IMR-90 (cell line): Measurements from ENCODE around the gene FAM111A. TPM values are rescaled to one million over a fixed set of nuclear protein-coding genes. Genes with fewer than 3 reads are reported as not detected.

Experiments used
- ATAC-seq: fragments of 200-7000 bp; cut with Tn5 transposase; 2 replicates; pipeline ENCODE4 v1.9.1; 2020; ENCODE audit warnings: low read depth, mild to moderate bottlenecking, moderate library complexity
- BruUV-seq: library from RNA; stranded (reverse); fragments of 400-500 nt; replicated peaks from 2 replicates; lab custom pipeline; 2021; lab: Mats Ljungman, UMichigan
- CTCF ChIA-PET: fragments of 300-600 bp; formaldehyde crosslinking; extraction: SDS; loops from one replicate; lab custom pipeline; 2021; ENCODE audit warnings: antibody characterized with exemption; lab: Yijun Ruan, JAX
- POLR2A ChIA-PET: fragments of 300-600 bp; sonication (Branson Sonifier 250); formaldehyde crosslinking; loops from one replicate; lab custom pipeline; 2022; ENCODE audit warnings: antibody characterized with exemption; ENCODE audit not compliant: unreplicated experiment; lab: Charles Lee
- DNase-seq: peaks from one replicate; pipeline ENCODE4 v3.0.0; 2013
- H2AFZ ChIP-seq: replicated peaks from 2 replicates; pipeline ENCODE3; 2013; ENCODE audit warnings: low read length, mild to moderate bottlenecking; ENCODE audit not compliant: poor library complexity
- H2AK5ac ChIP-seq: 2 replicates; pipeline ENCODE4 v1.6.1; 2013; ENCODE audit warnings: low read depth, low read length, inconsistent platforms
- H2AK9ac ChIP-seq: replicated peaks from 2 replicates; pipeline ENCODE3; 2013; ENCODE audit warnings: mild to moderate bottlenecking, low read depth, low read length, moderate library complexity; ENCODE audit not compliant: poor library complexity
- H2BK120ac ChIP-seq: 2 replicates; pipeline ENCODE4 v1.6.1; 2013; ENCODE audit warnings: low read depth, low read length, inconsistent platforms
- H2BK15ac ChIP-seq: 3 replicates; pipeline ENCODE4 v1.6.1; 2013; ENCODE audit warnings: low read depth, low read length, inconsistent platforms
- H2BK20ac ChIP-seq: 2 replicates; pipeline ENCODE4 v1.6.1; 2013; ENCODE audit warnings: low read depth, mild to moderate bottlenecking, inconsistent platforms, low read length, moderate library complexity
- H2BK5ac ChIP-seq: 2 replicates; pipeline ENCODE4 v1.6.1; 2013; ENCODE audit warnings: mild to moderate bottlenecking, low read depth, low read length, inconsistent platforms; ENCODE audit not compliant: poor library complexity, severe bottlenecking
- H3K14ac ChIP-seq: replicated peaks from 2 replicates; pipeline ENCODE4 v1.6.1; 2013; ENCODE audit warnings: low read depth, low read length, inconsistent platforms
- H3K18ac ChIP-seq: 2 replicates; pipeline ENCODE4 v1.6.1; 2013; ENCODE audit warnings: low read depth, low read length, control low read depth
- H3K23ac ChIP-seq: 2 replicates; pipeline ENCODE4 v1.6.1; 2013; ENCODE audit warnings: low read depth, low read length, inconsistent platforms
- H3K27ac ChIP-seq: 2 replicates; pipeline ENCODE4 v1.5.1; 2013; ENCODE audit warnings: mild to moderate bottlenecking, control low read depth, low read length; ENCODE audit not compliant: insufficient read depth
- H3K27me3 ChIP-seq: 2 replicates; pipeline ENCODE4 v1.6.1; 2013; ENCODE audit warnings: low read length; ENCODE audit not compliant: control insufficient read depth, insufficient read depth
- H3K36me3 ChIP-seq: 2 replicates; pipeline ENCODE4 v1.6.1; 2013; ENCODE audit warnings: low read length, mixed read lengths; ENCODE audit not compliant: control insufficient read depth, insufficient read depth
- H3K4ac ChIP-seq: 2 replicates; pipeline ENCODE4 v1.6.1; 2013; ENCODE audit warnings: low read depth, low read length, inconsistent platforms
- H3K4me1 ChIP-seq: 2 replicates; pipeline ENCODE4 v1.6.1; 2013; ENCODE audit warnings: low read length, mixed read lengths; ENCODE audit not compliant: control insufficient read depth, insufficient read depth
- H3K4me2 ChIP-seq: 2 replicates; pipeline ENCODE4 v1.6.1; 2013; ENCODE audit warnings: low read depth, mild to moderate bottlenecking, control low read depth, low read length, moderate library complexity
- H3K4me3 ChIP-seq: 2 replicates; pipeline ENCODE4 v1.5.1; 2013; ENCODE audit warnings: low read depth, mild to moderate bottlenecking, control low read depth, low read length, moderate library complexity; ENCODE audit not compliant: insufficient read depth
- H3K56ac ChIP-seq: 2 replicates; pipeline ENCODE4 v1.6.1; 2013; ENCODE audit warnings: low read length, inconsistent platforms; ENCODE audit not compliant: insufficient read depth; ENCODE audit errors: extremely low read depth
- H3K79me1 ChIP-seq, 2 experiments: 2 replicates each; pipeline ENCODE4 v1.6.1; 2013; ENCODE audit warnings: low read length in 2 of 2, inconsistent platforms in 1 of 2, low read depth in 1 of 2
- H3K9ac ChIP-seq: 2 replicates; pipeline ENCODE4 v1.6.1; 2013; ENCODE audit warnings: low read depth, low read length, control low read depth
- H3K9me1 ChIP-seq: 2 replicates; pipeline ENCODE4 v1.6.1; 2013; ENCODE audit warnings: low read length, inconsistent platforms; ENCODE audit not compliant: insufficient read depth
- H3K9me3 ChIP-seq: 2 replicates; pipeline ENCODE4 v1.6.1; 2013; ENCODE audit warnings: low read length; ENCODE audit not compliant: control insufficient read depth, insufficient read depth
- H4K20me1 ChIP-seq: 2 replicates; pipeline ENCODE4 v1.6.1; 2013; ENCODE audit warnings: low read length, inconsistent platforms; ENCODE audit not compliant: insufficient read depth
- H4K5ac ChIP-seq: 2 replicates; pipeline ENCODE4 v1.6.1; 2013; ENCODE audit warnings: mild to moderate bottlenecking, low read depth, low read length, control low read depth
- H4K8ac ChIP-seq, 2 experiments: 2 replicates each; pipeline ENCODE4 v1.6.1; 2013; ENCODE audit warnings: low read depth in 2 of 2, low read length in 2 of 2, control low read depth in 1 of 2, inconsistent platforms in 1 of 2
- H4K91ac ChIP-seq: 2 replicates; pipeline ENCODE4 v1.6.1; 2013; ENCODE audit warnings: low read depth, low read length, inconsistent platforms; ENCODE audit not compliant: insufficient read depth
- BHLHE40 ChIP-seq: fragments of 150-350 bp; IDR thresholded peaks from 2 replicates; pipeline ENCODE4 v1.6.1; 2016; ENCODE audit warnings: mild to moderate bottlenecking, low read depth, low read length
- CEBPB ChIP-seq: IDR thresholded peaks from 2 replicates; pipeline ENCODE4 v1.6.1; 2012; ENCODE audit warnings: low read depth, low read length, improper control_type of control experiment
- CHD1 ChIP-seq: IDR thresholded peaks from 2 replicates; pipeline ENCODE4 v1.6.1; 2012; ENCODE audit warnings: low read depth, low read length, improper control_type of control experiment
- CTCF ChIP-seq: conservative IDR thresholded peaks from 2 replicates; pipeline ENCODE4 v1.5.1; 2012; ENCODE audit warnings: mild to moderate bottlenecking, low read depth, low read length, improper control_type of control experiment
- ELK1 ChIP-seq: fragments of 150-350 bp; IDR thresholded peaks from 2 replicates; pipeline ENCODE4 v1.6.1; 2016; ENCODE audit warnings: low read depth, mild to moderate bottlenecking, low read length, moderate library complexity, borderline replicate concordance
- FOS ChIP-seq: fragments of 150-350 bp; IDR thresholded peaks from 2 replicates; pipeline ENCODE4 v1.6.1; 2016; ENCODE audit warnings: low read depth, low read length
- MAFK ChIP-seq: IDR thresholded peaks from 2 replicates; pipeline ENCODE4 v1.6.1; 2012; ENCODE audit warnings: low read depth, low read length, improper control_type of control experiment
- MAZ ChIP-seq: IDR thresholded peaks from 2 replicates; pipeline ENCODE4 v1.6.1; 2012; ENCODE audit warnings: low read depth, mild to moderate bottlenecking, low read length, improper control_type of control experiment, moderate library complexity, borderline replicate concordance
- MXI1 ChIP-seq: IDR thresholded peaks from 2 replicates; pipeline ENCODE4 v1.6.1; 2012; ENCODE audit warnings: low read depth, mild to moderate bottlenecking, low read length, moderate library complexity, borderline replicate concordance
- NFE2L2 ChIP-seq: fragments of 150-350 bp; IDR thresholded peaks from 2 replicates; pipeline ENCODE4 v1.6.1; 2016; ENCODE audit warnings: low read depth, mild to moderate bottlenecking, low read length
- POLR2A ChIP-seq: IDR thresholded peaks from 2 replicates; pipeline ENCODE4 v1.6.1; 2012; ENCODE audit warnings: mild to moderate bottlenecking, low read depth, low read length
- RAD21 ChIP-seq: IDR thresholded peaks from 2 replicates; pipeline ENCODE4 v1.6.1; 2012; ENCODE audit warnings: low read length, improper control_type of control experiment
- RCOR1 ChIP-seq: IDR thresholded peaks from 2 replicates; pipeline ENCODE4 v1.6.1; 2012; ENCODE audit warnings: mild to moderate bottlenecking, low read length, improper control_type of control experiment; ENCODE audit not compliant: insufficient replicate concordance
- RFX5 ChIP-seq: IDR thresholded peaks from 2 replicates; pipeline ENCODE4 v1.8.0; 2012; ENCODE audit warnings: low read depth, mild to moderate bottlenecking, low read length, moderate library complexity
- SMC3 ChIP-seq: fragments of 150-350 bp; IDR thresholded peaks from 2 replicates; pipeline ENCODE4 v1.6.1; 2016; ENCODE audit warnings: low read depth, mild to moderate bottlenecking, antibody characterized with exemption, low read length, moderate library complexity
- USF2 ChIP-seq: fragments of 150-350 bp; IDR thresholded peaks from 2 replicates; pipeline ENCODE4 v1.6.1; 2017; ENCODE audit warnings: mild to moderate bottlenecking, antibody characterized with exemption, low read length, low read depth
- WGBS, 2 experiments: methylation state at CpG; one replicate each; pipeline versions ENCODE4 v1.1.5 to v1.1.7; 2013; ENCODE audit warnings: missing lambda C conversion rate in 2 of 2; ENCODE audit not compliant: insufficient read length in 1 of 2; ENCODE audit errors: extremely low coverage in 2 of 2; 5-methylcytosine and 5-hydroxymethylcytosine counted together
- dilution Hi-C: fragments of 300-500 bp; cut with HindIII; formaldehyde crosslinking; loops from one replicate; pipeline ENCODE4 v1.14.3; 2018; ENCODE audit warnings: low sequenced_read_pairs; ENCODE audit not compliant: unreplicated experiment
- in situ Hi-C: fragments of 300-500 bp; cut with MboI; formaldehyde crosslinking; loops from 3 replicates; pipeline ENCODE4 v1.14.3; 2019; ENCODE audit warnings: low sequenced_read_pairs, inconsistent platforms, mixed read lengths
- intact Hi-C: fragments of 100-400 bp; cut with micrococcal nuclease; formaldehyde crosslinking; loops from 2 replicates; pipeline ENCODE4 v1.10.0; 2022
- polyA plus RNA-seq, 3 experiments: library from polyadenylated mRNA; depleted of rRNA; stranded (reverse); fragments of >200 nt; gene quantifications; 2 replicates each; pipeline ENCODE4 v1.2.3, GENCODE V29; 2012; ENCODE audit warnings: low replicate concordance in 1 of 3
- total RNA-seq: library from RNA; depleted of rRNA; stranded (reverse); fragments of >200 nt; gene quantifications from 2 replicates; pipeline ENCODE4 v1.2.3, GENCODE V29; 2012

FAM111A gene
- total and polyA plus RNA-seq, 2 of the 4 experiments (the other 2 are of a cell fraction): 19.9 to 36.4 TPM

GRCh38 chr11:59137190-59137589 is 5.5 kb upstream of the FAM111A start:
- no peak overlapping the region for H3K9ac ChIP-seq
- ChIA-PET CTCF (no interaction called here), POLR2A (no interaction called here)

More at GRCh38 chr11:59137190-59137589, 5.5 kb upstream of the FAM111A start:
- ATAC-seq (no peak), DNase-seq (no peak)
- peaks cover 5% of the 10 kb centered on the region for H3K36me3 ChIP-seq
- no peak overlapping the region for H2BK5ac ChIP-seq
- H3K4me2 ChIP-seq: no peak overlapping the region
- H2AK9ac ChIP-seq: no peak overlapping the region
- H2AK5ac ChIP-seq: no peak overlapping the region
- H3K14ac ChIP-seq: no peak overlapping the region
- H3K4me1 ChIP-seq: no peaks in the 10 kb centered on the region
- H3K56ac ChIP-seq: no peak overlapping the region
- no peak overlapping the region for H4K8ac ChIP-seq
- no peak overlapping the region for H3K23ac ChIP-seq
- no peak overlapping the region for H3K4ac ChIP-seq
- H2BK15ac ChIP-seq: no peak overlapping the region
- H3K9me1 ChIP-seq: no peaks in the 10 kb centered on the region
- H2BK20ac ChIP-seq: no peak overlapping the region
- intact Hi-C loops (loop anchor here (5.0 kb wide), 1 partner anchor 485 kb away; no protein-coding TSS in a partner anchor), dilution Hi-C loops (no loop called here), in situ Hi-C loops (loop anchor here (5.0 kb wide), 1 partner anchor 80 kb away; no protein-coding TSS in a partner anchor)
- H3K4me3 ChIP-seq: no peak overlapping the region
- H3K27me3 ChIP-seq: no peaks in the 10 kb centered on the region
- no peak overlapping the region for H3K27ac ChIP-seq
- H3K79me1 ChIP-seq: peaks cover 0 to 8% of the 10 kb centered on the region in 2 experiments; a peak in 2 of 4 replicates
- no peak overlapping the region for H2BK120ac ChIP-seq
- BruUV-seq: no TSS peak
- H2AFZ ChIP-seq: no peak overlapping the region
- H4K91ac ChIP-seq: no peak overlapping the region
- no peak overlapping the region for H4K5ac ChIP-seq
- no peaks in the 10 kb centered on the region for H3K9me3 ChIP-seq
- 100% methylated on average over 2 of the region's 17 CpGs; no CpG with 5 or more reads in 1 of the 2 experiments for WGBS, 2 experiments
- H4K20me1 ChIP-seq: no peaks in the 10 kb centered on the region
- TF ChIP-seq CTCF: no peak
- TF ChIP-seq RAD21: no peak
- no peak for TF ChIP-seq USF2
- TF ChIP-seq MXI1: no peak
- no peak for TF ChIP-seq NFE2L2
- TF ChIP-seq CHD1: no peak
- no peak for TF ChIP-seq BHLHE40
- no peak for TF ChIP-seq SMC3
- no peak for TF ChIP-seq RFX5
- no peak for TF ChIP-seq ELK1
- no peak for TF ChIP-seq POLR2A
- no peak for TF ChIP-seq MAFK
- TF ChIP-seq MAZ: no peak
- TF ChIP-seq CEBPB: no peak
- no peak for TF ChIP-seq FOS
- no peak for TF ChIP-seq RCOR1
- no peak overlapping the region for H3K18ac ChIP-seq
